Stimulated activated CD8-positive, alpha-beta memory T cell treated with anti-CD3 and anti-CD28 coated beads, Interleukin-12 subunit alpha, Interleukin-12 subunit beta, amount 100 ng/mL, for 1 hour (primary cell): ENCODE results near the gene COPG1.
"Not testable (repeated sequence)": the region's sequence is repeated elsewhere in the genome, so short reads cannot be mapped to it uniquely, and the experiment has no call there.

Experiments used
- DNase-seq: peaks from one replicate; pipeline ENCODE4 v3.0.0-alpha.2; 2020; ENCODE audit warnings: low read depth

Gene COPG1, protein sequence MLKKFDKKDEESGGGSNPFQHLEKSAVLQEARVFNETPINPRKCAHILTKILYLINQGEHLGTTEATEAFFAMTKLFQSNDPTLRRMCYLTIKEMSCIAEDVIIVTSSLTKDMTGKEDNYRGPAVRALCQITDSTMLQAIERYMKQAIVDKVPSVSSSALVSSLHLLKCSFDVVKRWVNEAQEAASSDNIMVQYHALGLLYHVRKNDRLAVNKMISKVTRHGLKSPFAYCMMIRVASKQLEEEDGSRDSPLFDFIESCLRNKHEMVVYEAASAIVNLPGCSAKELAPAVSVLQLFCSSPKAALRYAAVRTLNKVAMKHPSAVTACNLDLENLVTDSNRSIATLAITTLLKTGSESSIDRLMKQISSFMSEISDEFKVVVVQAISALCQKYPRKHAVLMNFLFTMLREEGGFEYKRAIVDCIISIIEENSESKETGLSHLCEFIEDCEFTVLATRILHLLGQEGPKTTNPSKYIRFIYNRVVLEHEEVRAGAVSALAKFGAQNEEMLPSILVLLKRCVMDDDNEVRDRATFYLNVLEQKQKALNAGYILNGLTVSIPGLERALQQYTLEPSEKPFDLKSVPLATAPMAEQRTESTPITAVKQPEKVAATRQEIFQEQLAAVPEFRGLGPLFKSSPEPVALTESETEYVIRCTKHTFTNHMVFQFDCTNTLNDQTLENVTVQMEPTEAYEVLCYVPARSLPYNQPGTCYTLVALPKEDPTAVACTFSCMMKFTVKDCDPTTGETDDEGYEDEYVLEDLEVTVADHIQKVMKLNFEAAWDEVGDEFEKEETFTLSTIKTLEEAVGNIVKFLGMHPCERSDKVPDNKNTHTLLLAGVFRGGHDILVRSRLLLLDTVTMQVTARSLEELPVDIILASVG

DNA sequence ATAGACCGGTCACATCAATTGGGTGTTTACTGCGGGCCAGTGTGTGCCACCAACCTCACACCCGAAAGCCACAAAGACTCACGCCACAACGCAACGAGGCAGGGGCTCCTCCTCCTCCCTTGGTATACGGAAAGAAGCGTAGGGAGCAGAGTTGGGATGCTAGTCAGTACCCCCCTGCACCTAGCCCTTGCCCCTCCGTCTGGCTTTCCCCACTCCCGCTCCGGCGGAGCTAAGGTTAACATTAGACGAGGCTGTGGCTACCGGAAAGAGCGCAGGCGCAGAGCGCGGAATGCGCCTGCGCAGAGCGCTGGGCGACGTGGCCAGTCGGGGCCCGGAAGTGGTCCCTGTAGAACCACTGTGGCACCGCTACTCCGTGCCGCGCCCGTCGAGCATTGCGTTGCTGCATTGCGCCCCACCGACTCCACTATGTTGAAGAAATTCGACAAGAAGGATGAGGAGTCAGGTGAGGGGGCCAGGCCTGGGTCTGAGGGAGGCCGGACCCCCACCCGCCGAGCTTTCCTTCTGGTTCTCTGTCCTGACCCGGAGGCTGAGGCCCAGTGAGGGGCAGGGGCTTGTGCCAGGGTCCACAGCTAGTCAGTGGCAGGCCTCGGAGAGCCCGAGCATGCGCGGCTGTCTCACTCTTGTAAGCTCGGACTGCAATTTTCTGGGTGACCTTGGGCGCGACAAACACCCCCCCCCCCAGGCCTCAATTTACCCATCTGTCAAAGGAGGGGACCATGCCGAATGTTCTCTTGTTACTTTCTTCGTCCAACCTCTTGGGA, at the start of gene COPG1:
COPG1 (plus strand) TSS at position 323 of the 782 bp plus-strand sequence; CDS start at position 427, 104 bp downstream.
- peak; percentile 77 for DNase-seq

DNA sequence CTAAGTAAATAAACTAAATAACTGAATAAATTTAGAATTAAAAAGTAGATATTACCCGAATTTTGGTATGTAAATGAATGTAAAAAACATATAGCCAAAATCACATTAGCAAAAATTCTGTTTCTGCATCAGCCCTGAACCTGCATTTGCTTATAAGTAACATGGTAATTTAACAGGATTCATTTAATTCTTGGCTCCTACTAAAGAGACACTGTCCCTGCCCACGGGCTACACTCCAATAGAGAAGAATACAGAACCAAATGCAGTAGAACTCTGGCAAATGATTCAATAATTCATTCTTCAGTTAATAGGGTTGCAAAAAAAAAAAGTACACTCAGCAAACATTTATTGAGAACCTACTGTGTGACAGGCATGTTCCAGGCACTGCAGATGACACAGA, 44.9 kb upstream of the COPG1 start:
- DNase-seq, result no peak

DNA sequence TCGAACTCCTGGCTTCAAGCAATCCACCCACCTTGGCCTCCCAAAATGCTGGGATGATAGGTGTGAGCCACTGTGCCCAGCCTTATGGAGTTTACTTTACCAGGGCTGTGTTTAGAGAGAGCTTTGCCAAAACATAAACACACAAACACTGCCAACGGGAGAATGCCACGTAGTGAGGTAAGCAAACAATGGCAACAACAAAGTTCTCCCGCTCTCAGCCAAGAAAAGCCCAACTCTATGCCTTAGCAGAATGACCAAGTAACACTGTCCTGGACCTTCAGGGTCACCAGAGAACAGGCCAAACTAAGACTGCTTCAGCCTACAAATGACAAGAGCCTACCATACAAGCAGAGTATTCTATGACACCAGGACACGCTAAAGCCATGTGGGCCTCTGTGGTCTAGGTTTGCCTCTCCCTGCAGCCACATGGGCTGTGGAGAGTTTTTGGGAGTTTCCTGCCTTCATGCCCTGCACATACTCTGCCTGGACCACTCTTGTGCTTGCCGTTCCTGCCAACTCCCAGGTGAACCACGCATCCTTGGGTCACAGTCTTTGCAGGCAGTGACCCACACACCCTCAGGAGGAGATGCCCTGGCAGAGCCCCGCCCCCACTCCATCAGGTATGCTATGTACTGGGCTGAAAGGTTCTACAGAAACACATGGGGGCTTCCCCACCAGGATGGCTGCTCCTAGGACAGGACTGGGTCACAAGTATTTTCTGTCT, 44.1 kb upstream of the COPG1 start:
- no peak for DNase-seq

DNA sequence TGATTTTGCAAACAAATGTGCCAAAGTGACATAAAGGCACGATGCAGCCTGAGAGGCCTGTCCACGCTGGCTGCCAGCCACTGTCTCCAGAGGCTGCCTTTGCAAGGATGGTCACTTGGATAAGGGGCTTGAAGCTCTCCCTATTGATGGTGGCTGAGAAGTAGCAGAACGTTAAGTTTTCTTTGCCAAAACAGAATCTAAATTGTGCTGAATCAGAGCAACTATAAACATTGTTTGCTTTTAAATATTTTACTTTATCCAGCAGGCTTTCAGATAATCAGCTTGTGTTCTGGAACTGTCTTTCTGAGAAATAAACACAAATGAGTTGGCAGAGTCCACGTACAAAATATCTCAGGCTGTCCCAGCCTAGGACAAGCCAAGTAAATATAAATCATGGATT, 41.9 kb upstream of the COPG1 start:
- DNase-seq, result no peak

DNA sequence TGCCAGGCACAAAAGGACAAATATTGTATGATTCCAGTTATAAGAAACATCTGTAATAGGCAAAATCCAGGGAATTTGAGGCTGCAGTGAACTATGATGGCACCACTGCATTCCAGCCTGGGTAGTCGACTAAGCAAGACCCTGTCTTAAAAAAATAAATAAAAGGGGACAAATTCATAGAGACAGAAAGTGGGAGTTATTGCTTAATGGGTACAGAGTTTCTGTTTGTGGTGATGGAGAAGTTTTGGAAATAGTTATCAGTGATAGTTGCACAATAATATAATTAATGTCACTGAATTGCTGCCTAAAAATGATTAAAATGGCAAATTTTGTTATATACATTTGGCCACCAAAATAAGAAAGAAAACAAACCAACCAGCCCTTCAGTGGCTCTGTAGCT, 38.1 kb upstream of the COPG1 start:
- no peak for DNase-seq

DNA sequence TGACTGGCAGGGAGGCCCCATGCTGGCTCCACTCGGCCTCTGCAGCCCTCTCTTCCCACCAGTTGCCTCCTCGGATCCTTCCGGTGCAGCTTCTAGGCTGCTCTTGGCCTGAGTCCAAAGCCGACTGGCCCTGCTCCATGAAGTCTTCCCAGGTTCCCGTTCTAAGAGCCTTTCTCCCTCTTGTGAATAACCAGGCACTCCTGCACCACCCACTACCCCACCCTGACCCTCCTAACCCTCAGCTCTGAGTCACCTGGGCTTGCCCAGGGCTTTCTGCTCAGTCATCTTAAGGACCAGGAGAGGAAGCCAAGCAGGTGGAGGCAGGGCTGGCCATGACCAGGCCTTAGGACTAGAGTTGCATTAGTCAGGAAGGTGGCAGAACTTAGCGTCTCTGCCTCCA, 37.6 kb upstream of the COPG1 start:
- no peak for DNase-seq

DNA sequence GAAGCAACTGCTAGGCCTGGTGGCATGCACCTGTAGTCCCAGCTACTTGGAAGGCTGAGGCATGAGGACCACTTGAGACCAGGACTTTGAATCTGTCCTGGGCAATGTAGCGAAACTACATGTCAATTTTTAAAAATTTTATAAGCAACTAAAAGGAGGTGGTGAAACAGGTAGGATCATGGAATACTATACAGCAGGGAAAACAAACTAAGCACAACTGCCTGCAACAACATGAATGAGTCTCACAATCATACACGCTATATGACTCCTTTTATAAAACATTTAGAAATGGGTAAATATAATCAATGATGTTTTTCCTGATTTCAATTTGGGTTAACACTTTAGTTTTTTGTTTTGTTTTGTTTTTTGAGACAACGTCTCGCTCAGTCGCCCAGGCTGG, 36.2 kb upstream of the COPG1 start:
- no peak for DNase-seq

DNA sequence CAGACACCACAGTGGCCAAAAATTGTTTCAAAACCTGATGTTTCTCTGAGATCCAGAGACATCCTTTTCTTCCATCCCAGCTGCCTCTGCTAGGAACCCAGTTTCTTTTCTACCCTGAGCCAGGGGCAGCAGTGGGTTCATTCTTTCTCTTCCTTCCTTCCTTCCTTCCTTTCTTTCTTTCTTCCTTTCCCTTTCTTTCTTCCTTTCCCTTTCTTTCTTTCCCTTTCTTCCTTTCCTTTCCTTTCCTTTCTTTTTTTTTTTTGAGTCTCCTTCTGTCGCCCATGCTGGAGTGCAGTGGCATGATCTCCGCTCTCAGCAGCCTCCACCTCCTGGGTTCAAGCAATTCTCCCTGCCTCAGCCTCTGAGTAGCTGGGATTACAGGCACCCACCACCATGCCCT, 30.7 kb upstream of the COPG1 start:
- DNase-seq, result no peak

DNA sequence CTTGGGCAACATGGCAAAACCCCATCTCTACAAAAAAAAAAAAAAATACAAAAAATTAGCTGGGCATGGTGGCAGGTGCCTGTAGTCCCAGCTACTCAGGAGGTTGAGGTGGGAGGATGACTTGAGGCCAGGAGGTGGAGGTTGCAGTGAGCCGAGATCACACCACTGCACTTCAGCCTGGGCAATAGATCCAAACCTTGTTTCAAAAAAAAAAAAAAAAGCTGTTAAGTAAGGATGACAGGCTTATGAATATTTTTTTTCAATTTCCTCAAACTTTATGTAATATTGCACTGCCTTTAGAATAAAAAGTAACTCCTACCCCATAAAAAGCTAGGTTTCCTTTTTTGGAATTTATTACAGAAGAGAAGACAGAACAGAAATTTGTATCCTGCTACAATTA, 25.0 kb upstream of the COPG1 start:
- not testable (repeated sequence) for DNase-seq

DNA sequence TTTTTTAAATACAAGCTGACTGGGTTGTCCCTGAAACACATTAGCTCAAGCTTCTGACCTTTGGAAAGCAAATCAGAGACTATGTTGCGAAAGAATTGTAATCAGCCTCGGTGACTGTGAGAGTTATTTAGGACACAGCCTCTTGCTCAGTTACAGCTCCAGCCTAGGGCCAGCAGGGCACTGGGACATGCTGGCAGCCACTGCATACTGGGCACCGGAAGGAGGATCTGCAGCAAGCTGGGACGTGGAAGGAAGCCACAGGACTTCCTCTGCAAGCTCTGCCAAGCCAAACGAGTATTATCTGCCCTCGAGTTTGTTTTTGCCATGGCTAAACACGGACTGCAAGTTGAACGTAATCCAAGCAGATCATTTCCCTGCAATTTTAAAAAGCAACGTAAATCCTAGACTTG, 24.4 kb upstream of the COPG1 start:
- no peak for DNase-seq

DNA sequence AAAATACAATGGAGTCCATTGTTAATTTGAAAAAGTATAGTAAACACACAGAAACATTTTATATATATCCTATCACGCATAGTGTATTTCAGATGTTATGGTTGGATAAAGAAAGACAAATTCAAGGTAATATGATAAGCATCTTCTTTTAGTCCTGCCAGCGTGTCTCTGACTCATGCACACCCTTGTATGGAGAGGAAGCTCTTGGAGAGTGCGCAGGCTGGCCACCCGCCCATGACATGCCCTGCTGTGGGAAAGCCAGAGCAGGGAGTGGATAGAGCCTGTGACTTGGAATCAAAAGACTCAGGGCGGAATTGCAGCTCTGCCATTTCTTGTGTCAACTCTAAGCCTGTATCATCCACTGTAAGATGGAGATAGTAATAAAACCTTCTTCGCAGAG, 23.0 kb upstream of the COPG1 start:
- no peak for DNase-seq

DNA sequence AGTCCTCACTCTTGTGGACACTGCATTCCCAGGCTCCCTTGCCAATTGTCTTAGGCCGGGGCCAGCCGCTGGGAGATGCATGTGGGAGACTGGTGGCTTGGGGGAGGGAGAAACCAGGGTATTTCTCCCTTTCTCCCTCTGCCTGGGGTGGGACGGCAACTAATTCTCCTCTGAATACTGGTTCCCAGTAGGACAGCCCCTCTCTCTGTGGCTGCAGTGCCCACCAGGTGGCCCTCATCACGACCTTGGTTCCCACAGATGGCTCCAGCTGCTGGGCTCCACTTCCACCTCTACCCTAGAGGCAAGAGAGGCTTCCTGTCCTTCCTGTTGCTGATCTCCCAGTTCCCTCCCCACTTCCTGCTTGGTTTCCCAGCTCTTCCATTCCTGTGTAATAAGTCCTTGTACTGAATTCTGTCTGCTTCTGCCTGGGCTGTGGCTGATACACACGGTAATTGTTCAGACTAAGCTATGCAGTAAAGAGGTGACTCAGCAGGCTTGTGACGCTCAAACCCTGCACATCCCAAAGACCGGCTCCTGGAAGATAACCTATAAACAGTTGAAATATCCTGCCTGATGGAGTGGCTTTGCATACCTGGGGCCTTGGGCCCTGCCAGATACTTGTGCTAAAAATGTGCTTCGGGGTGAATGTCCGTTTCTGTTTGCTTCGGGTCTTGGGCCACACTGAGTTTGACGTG, 20.4 kb upstream of the COPG1 start:
- DNase-seq, result no peak

DNA sequence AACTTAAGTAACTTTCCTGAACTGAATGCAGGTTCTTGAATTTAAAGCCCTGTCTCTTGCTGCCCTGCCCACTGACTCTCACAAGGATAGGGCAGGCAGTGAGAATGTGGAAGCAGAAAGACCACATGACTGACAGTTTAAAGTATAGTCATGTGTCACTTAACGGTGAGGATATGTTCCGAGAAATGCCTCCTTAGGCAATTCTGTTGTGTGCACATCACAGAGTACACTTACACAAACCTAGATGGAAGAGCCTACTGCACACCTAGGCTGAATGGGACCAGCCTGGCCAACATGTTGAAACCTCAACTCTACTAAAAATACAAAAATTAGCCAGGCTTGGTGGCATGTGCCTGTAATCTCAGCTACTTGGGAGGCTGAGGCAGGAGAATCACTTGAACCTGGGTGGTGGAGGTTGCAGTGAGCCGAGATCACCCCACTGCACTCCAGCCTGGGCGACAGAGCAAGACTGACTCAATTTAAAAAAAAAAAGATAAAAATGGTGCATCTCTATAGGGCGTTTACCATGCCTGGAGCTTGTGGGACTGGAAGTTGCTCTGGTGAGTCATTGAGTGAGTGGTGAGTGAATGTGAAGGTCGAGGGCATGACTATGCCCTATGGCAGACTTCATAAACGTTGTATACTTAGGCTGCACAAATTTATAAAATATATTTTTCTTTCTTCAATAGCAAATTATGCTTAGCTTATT, 18.9 kb upstream of the COPG1 start:
- no peak for DNase-seq

DNA sequence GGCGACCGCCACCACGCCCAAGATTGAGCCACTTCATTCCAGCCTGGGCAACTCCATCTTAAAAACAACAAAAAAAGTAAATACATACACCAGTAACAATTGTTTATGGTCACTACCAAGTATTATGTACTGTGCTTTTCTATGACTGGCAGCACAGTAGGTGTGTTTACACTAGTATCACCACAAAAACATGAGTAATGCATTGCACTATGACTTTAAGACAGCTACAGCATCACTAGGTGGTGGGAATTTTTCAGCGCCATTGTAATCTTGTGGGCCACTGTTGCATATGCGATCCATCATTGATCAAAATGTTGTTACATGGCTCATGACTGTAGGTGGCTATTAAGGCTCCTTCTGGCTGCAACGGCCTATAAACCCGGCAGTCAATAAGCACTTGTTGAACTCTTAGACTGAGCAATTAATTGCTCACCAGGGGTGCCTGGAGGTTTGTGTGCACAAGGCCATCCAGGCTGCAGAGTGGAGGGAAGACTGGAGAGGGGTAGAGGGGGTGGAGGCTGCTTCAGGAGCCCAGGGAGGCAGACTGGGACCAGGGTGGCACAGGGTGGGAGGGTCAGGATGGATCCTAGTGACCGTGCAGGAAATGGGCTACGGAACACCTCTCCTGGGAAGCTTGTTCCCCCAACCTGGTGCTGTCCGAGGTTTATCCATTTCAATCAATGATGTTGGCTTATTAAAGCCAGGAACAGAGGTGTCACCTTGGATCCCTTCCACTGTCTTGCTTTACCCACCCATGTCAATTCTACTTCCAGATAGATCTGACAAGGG, 17.9 kb upstream of the COPG1 start:
- DNase-seq, result no peak

DNA sequence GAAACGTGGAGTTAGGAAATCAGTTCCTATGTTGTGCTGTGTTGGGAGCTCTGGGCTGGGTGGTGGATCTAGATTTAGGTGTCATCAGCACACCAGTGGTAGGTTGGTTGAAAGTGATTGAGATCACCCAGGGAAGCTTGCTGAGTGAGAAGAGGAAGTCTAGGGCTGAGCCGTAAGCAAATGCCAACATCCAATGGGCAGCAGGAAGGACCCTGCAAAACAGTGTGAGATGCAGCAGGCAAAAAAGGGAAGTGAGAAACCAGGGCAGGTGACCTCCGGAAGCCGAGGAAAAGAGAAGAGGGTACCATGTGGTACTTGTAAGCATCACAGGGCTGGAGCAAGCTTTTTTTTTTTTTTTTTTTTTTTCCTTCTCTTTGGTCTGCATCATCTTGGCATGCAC, 15.9 kb upstream of the COPG1 start:
- DNase-seq, result no peak

DNA sequence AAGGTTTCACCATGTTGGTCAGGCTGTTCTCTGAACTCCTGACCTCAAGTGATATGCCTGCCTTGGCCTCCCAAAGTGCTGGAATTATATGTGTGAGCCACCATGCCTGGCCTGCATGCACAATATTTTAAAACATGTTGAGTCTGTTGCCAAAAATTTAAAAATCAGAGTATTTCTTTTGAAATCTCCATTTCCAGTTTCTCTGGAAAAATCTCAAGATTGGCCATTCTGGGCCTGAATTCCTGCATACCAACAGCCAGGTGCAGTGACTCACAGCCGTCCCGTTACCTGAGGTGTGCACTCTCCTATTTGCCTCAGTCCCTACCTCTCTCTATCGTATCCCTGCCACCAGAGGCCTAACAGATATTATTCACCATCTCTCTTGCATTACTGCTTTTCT, 15.0 kb upstream of the COPG1 start:
- DNase-seq, result no peak

DNA sequence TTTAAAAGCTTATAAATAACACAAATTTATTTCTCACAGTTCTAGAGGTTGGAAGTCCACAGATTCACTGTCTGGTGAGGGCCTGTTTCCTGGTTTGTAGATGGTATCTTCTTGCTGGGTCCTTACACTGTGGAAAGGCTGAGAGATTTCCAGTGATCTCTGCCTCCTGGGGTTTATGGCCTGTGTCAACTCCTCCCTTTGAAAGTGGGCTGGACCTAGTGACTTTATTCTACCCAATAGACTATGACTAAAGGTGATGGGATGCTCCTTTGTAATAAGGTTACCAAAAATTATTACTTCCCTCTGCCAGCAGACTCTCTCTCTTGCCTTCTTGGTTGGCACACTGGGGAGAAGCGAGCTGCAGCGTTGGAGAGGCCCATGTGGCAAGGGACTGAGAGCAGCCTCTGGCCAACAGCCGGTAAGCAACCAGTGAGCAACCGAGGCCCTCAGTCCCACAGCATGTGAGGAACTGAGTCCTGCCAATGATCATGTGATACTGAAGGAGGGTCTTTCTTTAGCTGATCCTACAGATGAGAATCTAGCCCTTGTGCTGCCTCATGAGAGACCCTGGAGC, 14.0 kb upstream of the COPG1 start:
- no peak for DNase-seq

DNA sequence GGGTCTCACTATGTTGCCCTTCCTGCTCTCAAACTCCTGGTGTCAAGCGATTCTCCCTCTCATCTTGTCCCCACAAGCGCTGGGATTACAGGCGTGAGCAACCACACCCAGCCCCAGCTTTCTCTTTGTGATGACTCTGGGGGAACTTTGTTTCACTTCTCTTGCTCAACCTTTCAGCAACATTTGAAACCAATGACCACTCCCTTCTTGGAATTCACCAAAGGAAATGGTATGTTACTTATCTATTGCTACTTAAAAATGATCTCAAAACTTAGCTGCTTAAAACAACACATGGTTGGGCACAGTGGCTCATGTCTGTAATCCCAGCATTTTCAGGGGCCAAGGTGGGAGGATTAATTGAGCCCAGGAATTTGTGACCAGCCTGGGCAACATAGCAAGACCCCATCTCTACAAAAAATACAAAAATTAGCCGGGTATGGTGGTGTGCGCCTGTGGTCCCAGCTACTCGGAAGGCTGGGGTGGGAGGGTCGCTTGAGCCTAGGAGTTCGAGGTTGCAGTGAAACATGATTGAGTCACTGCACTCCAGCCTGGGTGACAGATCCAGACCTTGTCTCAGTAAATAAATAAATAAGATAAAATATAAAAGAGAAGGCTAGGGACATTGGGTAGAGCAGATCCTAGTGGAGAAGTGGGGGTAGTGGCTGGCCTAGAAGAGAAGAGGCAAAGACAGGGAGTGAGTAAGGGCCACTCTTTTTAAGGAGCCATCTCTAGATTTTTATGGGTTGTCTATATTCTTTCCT, 10.3 kb upstream of the COPG1 start:
- DNase-seq, result no peak

DNA sequence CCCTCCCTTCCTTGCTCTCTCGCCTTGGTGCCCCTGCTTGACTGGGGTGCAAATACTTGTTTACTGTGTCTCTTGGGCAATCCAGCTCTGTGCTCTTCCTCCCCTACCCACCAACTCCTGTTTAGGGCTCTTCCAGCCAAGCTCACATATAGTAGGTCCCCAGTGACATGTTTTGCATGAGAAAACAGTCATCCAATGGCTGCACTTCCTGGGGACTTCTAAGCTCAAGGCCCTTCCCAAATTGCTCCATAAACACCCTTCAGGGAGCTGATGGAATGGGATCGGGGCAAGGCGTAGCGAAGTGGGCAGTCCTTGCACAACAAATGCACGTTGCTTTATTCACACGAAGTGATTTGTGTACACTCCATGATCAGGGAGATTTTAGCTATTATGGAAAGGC, 9.4 kb upstream of the COPG1 start:
- no peak for DNase-seq
